SK-MEL-5 (cell line): ENCODE measurements around the gene UMODL1. TPM values are rescaled to one million over a fixed set of nuclear protein-coding genes. Genes with fewer than 3 reads are reported as not detected.

Source experiments
- DNase-seq: peaks from one replicate; pipeline ENCODE4 v3.0.0-alpha.2; 2016; ENCODE audit warnings: low read depth, low spot score
- in situ Hi-C: cut with HindIII; loops from 2 replicates; pipeline ENCODE4 v1.10.0; 2016; ENCODE audit warnings: low sequenced_read_pairs, high pct_unique_total_duplicates, low pct_unique_long_range_greater_than_20kb
- total RNA-seq: library from RNA; depleted of rRNA; stranded (reverse); fragments of >200 nt; shearing (Covaris generic); gene quantifications from 2 replicates; pipeline ENCODE4 v1.2.3, GENCODE V29; 2014

Gene UMODL1
- total RNA-seq, 1 experiment from 2014 or later = not detected

DNA sequence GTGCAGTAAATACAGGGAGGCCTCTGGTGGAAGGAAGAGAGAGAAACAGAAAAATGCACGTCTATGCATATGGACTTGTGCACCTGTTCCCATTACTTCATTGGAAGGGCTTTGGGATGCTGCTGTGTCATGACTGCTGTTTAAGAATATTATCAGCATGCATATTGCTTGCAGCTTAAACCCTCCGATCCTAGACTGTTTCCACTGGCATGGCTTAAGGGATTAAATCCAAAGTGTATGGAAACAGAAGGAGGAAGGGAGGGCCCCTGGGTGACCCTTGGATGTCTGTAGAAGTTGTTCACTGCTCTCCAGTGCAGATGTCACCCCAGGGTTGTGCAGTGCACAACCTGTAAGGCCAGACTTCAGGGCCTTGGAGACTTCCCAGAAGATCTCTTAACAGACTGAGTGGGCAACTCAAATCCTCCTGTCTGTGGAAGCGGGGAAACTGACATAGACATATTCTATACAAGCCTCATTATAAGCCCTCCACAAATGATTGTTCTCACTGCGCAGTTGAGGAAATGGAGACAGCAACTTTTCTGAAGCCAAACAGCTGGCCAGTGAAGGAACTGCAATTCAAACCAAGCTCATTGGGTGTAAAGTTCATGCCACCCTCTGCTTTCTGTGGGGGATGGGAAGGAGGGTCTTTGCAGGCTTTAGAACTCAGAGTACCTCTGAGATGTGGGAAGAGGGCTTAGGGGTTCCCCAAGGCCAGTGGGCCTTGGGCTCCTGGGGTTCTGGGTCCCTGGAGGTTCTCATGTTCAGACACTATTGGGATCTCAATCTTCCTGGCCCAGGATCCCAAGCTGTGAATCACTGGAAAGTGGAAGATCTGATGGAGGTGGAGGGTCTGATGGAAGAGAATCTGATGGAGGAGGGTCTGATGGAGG, 73.8 kb downstream of the UMODL1 start:
- in situ Hi-C loops = no loop called here
- no peak for DNase-seq

- in situ Hi-C loops = no loop called here
- peak; percentile 56 for DNase-seq
Observed at GRCh38 chr21:42145569-42146272, 74.6 kb downstream of the UMODL1 start.

DNA sequence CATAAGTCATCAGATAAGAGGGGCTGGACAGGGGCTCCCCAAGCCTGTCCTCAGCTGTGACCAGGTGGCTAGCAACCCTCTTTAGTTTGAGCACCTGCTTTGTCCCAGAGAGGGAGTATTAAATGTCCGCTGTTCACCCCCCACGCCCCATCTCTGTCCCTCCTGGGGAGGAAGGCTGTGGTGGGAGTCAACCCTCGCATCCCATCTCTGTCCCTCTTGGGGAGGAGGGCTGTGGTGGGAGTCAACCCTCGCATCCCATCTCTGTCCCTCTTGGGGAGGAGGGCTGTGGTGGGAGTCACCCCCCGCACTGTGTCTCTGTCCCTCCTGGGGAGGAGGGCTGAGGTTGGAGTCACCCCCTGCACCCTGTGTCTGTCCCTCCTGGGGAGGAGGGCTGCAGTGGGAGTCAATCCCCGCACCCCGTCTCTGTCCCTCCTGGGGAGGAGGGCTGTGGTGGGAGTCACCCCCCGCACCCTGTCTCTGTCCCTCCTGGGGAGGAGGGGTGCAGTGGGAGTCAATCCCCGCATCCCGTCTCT, 75.2 kb downstream of the UMODL1 start:
- no peak for DNase-seq
- in situ Hi-C loops = no loop called here

DNA sequence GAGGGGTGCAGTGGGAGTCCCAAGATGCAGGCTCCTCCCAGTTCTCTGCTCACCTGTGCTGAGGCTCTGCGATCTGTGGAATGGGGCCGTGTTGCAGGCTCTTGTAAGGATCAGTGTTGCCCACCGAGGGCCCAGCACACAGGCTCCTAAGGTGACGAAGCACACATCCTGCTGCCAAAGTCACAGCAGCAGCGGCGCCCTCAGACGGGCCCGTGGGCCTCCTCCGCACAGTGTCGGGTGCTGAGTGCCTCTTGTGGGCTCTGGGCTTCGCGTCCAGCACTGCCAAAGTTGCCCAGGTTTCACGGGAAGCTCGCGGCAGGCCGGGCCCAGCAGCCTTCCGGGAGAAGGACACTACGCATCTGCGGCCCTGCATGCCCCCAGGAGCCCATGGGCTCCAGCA, 75.7 kb downstream of the UMODL1 start:
- in situ Hi-C loops = no loop called here
- DNase-seq = no peak

- in situ Hi-C loops = no loop called here
- no peak for DNase-seq
Observed at GRCh38 chr21:42147386-42148020, 76.4 kb downstream of the UMODL1 start.

- in situ Hi-C loops = no loop called here
- DNase-seq = no peak
Observed at GRCh38 chr21:42148097-42148496, 77.0 kb downstream of the UMODL1 start.

- no peak for DNase-seq
- in situ Hi-C loops = no loop called here
Observed at GRCh38 chr21:42148584-42148983, 77.5 kb downstream of the UMODL1 start.

DNA sequence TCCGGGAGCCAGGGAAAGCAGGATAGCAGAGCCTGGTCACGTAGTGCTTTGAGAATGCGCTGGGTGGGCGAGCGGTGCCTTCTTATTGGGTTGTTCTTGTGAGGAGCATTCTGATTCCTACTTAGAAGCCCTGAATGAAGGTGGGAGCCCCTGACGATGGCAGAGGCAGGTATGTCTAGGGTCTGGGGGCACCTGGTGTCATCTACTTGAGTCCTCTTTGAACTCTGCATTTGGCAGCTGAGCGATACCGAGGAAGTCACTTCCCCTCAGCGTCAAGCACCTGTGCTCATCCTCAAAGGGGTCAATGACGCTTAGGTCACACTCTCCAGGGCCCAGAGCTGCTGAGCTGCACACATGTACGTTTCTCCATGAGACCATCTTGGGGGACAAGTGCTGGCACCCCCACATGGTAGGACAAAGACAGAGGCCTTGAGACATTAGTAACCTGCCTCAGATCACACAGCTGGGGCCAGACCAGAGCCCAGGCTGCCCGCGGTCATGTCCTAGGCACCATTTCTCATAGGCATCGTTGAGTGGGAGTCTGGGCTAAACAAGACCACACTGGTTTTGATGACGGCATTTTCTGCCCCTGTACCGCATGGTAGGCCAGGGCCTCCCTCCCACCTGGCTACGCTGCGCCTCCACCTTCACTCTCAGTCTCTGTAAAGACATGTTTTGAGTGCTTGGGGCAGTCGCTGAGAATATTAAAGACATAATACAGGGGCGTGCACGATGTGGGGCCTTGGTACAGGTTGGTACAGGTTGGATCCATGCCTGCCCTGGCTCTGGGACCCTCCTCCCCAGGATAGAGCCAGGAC, 78.7 kb downstream of the UMODL1 start:
- in situ Hi-C loops = no loop called here
- no peak for DNase-seq

DNA sequence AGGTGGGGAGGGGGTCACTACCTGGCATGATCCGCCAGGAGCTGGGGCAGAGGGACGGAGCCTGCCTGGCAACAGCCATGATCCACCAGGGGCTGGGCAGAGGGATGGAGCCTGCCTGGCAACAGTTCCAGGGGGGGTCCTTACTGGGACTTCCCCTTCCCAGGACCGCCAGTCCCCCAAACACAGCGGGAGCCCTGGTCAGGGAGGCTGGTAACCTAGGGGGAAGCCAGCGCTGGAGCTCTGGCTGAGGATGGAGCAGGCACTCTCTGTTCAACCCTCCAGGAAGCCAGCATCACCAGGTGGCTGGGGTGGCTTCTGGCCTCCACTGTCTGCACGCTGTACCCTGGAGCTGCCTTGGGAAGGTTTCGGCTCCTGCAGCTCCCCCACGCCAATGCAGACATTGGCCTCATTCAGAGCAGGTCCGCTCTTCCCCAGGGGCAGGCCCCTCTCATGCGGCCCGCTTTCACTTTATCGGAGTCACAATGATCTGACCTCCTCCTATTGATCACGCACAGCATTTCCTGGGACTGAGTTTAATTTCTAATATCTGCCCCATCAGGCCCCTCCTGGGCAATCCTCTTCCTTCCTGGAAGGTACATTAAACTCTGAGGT, 79.5 kb downstream of the UMODL1 start:
- in situ Hi-C loops = no loop called here

DNA sequence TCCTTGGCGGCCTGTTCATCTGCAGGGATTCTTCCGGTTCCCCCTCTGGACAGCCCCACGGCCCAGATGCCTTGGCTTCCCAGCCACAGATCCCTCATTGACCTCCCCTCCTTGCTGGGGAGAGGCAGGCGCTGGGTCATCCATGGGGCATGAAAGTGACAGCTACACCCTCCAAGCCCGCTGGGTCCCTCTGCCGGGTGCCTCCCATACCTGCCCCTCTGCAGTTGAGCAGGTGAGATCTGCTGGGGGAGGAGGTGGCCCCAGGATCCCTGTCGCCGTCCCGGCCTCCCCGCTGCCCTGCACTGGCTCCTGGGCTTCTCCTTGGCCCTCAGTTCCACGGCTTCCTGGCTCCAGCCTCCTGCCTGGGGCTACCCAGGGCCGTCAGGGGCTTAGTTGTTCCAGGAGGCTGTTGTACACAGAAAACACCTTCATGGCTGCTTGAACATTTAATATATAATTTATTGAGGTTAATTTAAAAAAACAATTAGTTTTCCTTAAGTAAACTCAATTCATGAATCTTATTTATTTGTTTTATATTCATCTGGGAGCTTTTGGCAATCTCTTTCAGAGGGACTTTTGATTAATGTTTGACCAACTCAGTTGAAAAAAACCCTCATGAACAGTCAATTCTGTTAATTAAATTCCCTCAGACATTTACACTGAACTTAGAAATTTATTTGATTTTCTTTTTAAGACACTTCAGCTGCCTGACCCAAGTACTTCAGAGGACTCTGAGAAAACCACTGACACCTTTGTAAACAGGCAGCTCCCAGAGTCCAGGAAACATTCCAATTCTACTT, 80.2 kb downstream of the UMODL1 start:
- no peak for DNase-seq
- in situ Hi-C loops = no loop called here

More for the DNA sequence above, 79.5 kb downstream of the UMODL1 start:
- DNase-seq = no peak

- no peak for DNase-seq
- in situ Hi-C loops = no loop called here
Observed at GRCh38 chr21:42151948-42152220, 80.8 kb downstream of the UMODL1 start.

- no peak for DNase-seq
- in situ Hi-C loops = no loop called here
Observed at GRCh38 chr21:42153046-42153686, 82.0 kb downstream of the UMODL1 start.

DNA sequence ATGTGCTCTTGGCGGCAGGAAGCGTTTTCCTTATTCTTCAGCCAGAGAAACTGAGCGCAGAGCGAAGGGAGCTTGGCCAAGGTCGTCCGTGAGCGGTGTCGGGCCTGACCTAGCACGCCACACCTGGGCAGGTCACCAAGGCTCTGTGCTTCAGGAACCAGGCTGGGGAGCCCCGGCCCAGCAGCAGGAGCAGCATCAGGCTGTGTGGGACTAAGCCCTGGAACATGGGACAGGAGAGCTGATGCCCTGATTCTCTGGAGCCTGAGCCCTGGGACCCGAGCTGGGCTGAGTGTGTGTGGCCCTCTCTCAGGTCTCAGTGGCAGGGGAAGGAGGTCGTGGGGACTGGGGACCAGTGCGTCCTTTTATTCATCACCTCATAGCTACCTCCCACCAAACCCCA, 82.6 kb downstream of the UMODL1 start:
- no peak for DNase-seq
- in situ Hi-C loops = no loop called here

- in situ Hi-C loops = no loop called here
- DNase-seq = no peak
Observed at GRCh38 chr21:42154237-42155044, 83.3 kb downstream of the UMODL1 start.

GRCh38 chr21:42155045-42155855, 84.1 kb downstream of the UMODL1 start:
- in situ Hi-C loops = no loop called here

More at GRCh38 chr21:42155045-42155855, 84.1 kb downstream of the UMODL1 start:
- no peak for DNase-seq
